ENCODE results near the gene WNT2B.

DNA sequence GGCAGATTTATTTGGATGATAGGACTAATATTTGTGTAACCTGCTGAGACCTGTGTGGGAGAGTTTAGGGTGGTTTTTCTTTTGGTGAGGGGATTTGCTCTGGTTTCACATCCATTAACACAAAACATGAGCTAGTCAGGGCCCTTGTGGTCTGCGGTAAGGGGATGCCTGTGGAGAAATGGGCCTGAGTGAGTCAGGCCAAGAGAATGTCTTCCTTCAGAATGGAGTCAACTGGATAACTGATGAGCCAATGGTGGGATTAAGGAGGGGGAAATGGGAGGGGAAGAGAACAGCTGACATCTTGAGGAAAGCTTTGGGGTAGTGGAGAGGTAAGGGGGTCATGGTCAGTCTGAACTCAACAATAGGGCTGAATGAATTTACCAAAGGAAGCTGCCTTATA is 13.9 kb downstream of the WNT2B start:
- TF ChIP-seq POLR2A (IDR thresholded peaks at IDR 0.05; ENCODE audit: extremely low read depth, insufficient read length) (no peak), MYC (IDR thresholded peaks at IDR 0.05; ENCODE audit: low read depth, low read length) (no peak)
- TF ChIP-seq, protein P1, sequence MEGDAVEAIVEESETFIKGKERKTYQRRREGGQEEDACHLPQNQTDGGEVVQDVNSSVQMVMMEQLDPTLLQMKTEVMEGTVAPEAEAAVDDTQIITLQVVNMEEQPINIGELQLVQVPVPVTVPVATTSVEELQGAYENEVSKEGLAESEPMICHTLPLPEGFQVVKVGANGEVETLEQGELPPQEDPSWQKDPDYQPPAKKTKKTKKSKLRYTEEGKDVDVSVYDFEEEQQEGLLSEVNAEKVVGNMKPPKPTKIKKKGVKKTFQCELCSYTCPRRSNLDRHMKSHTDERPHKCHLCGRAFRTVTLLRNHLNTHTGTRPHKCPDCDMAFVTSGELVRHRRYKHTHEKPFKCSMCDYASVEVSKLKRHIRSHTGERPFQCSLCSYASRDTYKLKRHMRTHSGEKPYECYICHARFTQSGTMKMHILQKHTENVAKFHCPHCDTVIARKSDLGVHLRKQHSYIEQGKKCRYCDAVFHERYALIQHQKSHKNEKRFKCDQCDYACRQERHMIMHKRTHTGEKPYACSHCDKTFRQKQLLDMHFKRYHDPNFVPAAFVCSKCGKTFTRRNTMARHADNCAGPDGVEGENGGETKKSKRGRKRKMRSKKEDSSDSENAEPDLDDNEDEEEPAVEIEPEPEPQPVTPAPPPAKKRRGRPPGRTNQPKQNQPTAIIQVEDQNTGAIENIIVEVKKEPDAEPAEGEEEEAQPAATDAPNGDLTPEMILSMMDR (IDR thresholded peaks at IDR 0.05; ENCODE audit: low read depth, low read length), result no peak
- TF ChIP-seq, protein P2, sequence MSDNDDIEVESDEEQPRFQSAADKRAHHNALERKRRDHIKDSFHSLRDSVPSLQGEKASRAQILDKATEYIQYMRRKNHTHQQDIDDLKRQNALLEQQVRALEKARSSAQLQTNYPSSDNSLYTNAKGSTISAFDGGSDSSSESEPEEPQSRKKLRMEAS (IDR thresholded peaks at IDR 0.05; ENCODE audit: low read depth, low read length), result no peak
